ENCODE data around the gene KIF1B. TPM values are rescaled to one million over a fixed set of nuclear protein-coding genes. Genes with fewer than 3 reads are reported as not detected.
"Not testable (repeated sequence)": the region's sequence is repeated elsewhere in the genome, so short reads cannot be mapped to it uniquely, and the experiment has no call there.

Gene KIF1B
- total RNA-seq, 1 experiment from 2014 or later, result 22.7 TPM

GRCh38 chr1:10196976-10197375 lies 13.4 kb upstream of the KIF1B start:
- TF ChIP-seq CTCF (conservative IDR thresholded peaks at IDR 0.05) (no peak), EZH2 (IDR thresholded peaks at IDR 0.05; ENCODE audit: low read depth) (no peak)
- H3K4me1 ChIP-seq (replicated peaks; ENCODE audit: insufficient read depth), result peaks cover 3% of the 10 kb centered on the region; the same call in 1 of the 2 replicates
- BruUV-seq (replicated peaks), result no TSS peak
- POLR2A ChIA-PET (ENCODE audit: unreplicated experiment), result no interaction called here
- H3K27ac ChIP-seq, result no peak overlapping the region
- no peaks in the 10 kb centered on the region for H4K20me1 ChIP-seq (ENCODE audit: insufficient read depth)
- intact Hi-C loops (cut with micrococcal nuclease; ENCODE audit: unreplicated experiment), result no loop called here
- H3K4me2 ChIP-seq, result no peak overlapping the region
- H3K27me3 ChIP-seq (ENCODE audit: insufficient read depth, low read depth), result no peaks in the 10 kb centered on the region
- H3K9me2 ChIP-seq (ENCODE audit: insufficient read depth), result no peaks in the 10 kb centered on the region
- H2AFZ ChIP-seq, result no peak overlapping the region
- CTCF ChIA-PET, result no interaction called here
- no peak overlapping the region for H3K4me3 ChIP-seq
- no peaks in the 10 kb centered on the region for H3K79me2 ChIP-seq (ENCODE audit: low read depth)
- no peaks in the 10 kb centered on the region for H3K9me3 ChIP-seq (ENCODE audit: insufficient read depth, low read depth)
- H3F3A ChIP-seq (ENCODE audit: insufficient read depth, low read depth), result no peaks in the 10 kb centered on the region; the same call in 1 of the 2 replicates
- no peak for DNase-seq
- H3K36me3 ChIP-seq (ENCODE audit: low read depth), result no peaks in the 10 kb centered on the region

GRCh38 chr1:10200620-10201019 lies 9.8 kb upstream of the KIF1B start:
- ChIA-PET POLR2A (ENCODE audit: unreplicated experiment) (interaction anchor here (0.6 kb wide), 1 partner anchor 33 kb away, joined by 5 read pairs; no protein-coding TSS in a partner anchor), CTCF (interaction anchor here (0.6 kb wide), 1 partner anchor 11 kb away, joined by 4 read pairs; no protein-coding TSS in a partner anchor)
- no TSS peak for BruUV-seq (replicated peaks)
- H2AFZ ChIP-seq, result no peak overlapping the region
- H3K79me2 ChIP-seq (ENCODE audit: low read depth), result no peaks in the 10 kb centered on the region
- no peaks in the 10 kb centered on the region for H4K20me1 ChIP-seq (ENCODE audit: insufficient read depth)
- H3K27me3 ChIP-seq (ENCODE audit: insufficient read depth, low read depth), result no peaks in the 10 kb centered on the region
- no peaks in the 10 kb centered on the region for H3K36me3 ChIP-seq (ENCODE audit: low read depth)
- H3K9me3 ChIP-seq (ENCODE audit: insufficient read depth, low read depth), result no peaks in the 10 kb centered on the region
- no peak overlapping the region for H3K27ac ChIP-seq
- no peaks in the 10 kb centered on the region; the same call in 1 of the 2 replicates for H3F3A ChIP-seq (ENCODE audit: insufficient read depth, low read depth)
- H3K4me3 ChIP-seq, result no peak overlapping the region
- no peak overlapping the region for H3K4me2 ChIP-seq
- no peaks in the 10 kb centered on the region for H3K4me1 ChIP-seq (replicated peaks; ENCODE audit: insufficient read depth)
- no peak for DNase-seq
- intact Hi-C loops (cut with micrococcal nuclease; ENCODE audit: unreplicated experiment), result no loop called here
- no peak for TF ChIP-seq EZH2 (IDR thresholded peaks at IDR 0.05; ENCODE audit: low read depth)
- TF ChIP-seq CTCF (conservative IDR thresholded peaks at IDR 0.05), result no peak
- no peaks in the 10 kb centered on the region for H3K9me2 ChIP-seq (ENCODE audit: insufficient read depth)

GRCh38 chr1:10204003-10204642 lies 6.2 kb upstream of the KIF1B start:
- CTCF ChIA-PET, result no interaction called here
- no peak overlapping the region for H3K27ac ChIP-seq
- H3F3A ChIP-seq (ENCODE audit: insufficient read depth, low read depth), result no peaks in the 10 kb centered on the region
- H3K79me2 ChIP-seq (ENCODE audit: low read depth), result no peaks in the 10 kb centered on the region
- POLR2A ChIA-PET (ENCODE audit: unreplicated experiment), result no interaction called here
- H3K4me2 ChIP-seq, result no peak overlapping the region
- no peaks in the 10 kb centered on the region for H3K27me3 ChIP-seq (ENCODE audit: insufficient read depth, low read depth)
- H3K36me3 ChIP-seq (ENCODE audit: low read depth), result no peaks in the 10 kb centered on the region
- no peaks in the 10 kb centered on the region for H3K9me2 ChIP-seq (ENCODE audit: insufficient read depth)
- no peak for DNase-seq
- no peaks in the 10 kb centered on the region for H3K4me1 ChIP-seq (replicated peaks; ENCODE audit: insufficient read depth)
- H4K20me1 ChIP-seq (ENCODE audit: insufficient read depth), result no peaks in the 10 kb centered on the region
- TF ChIP-seq EZH2 (IDR thresholded peaks at IDR 0.05; ENCODE audit: low read depth), result no peak
- no peak for TF ChIP-seq CTCF (conservative IDR thresholded peaks at IDR 0.05)
- no peak overlapping the region for H3K4me3 ChIP-seq
- no TSS peak for BruUV-seq (replicated peaks)
- H3K9me3 ChIP-seq (ENCODE audit: insufficient read depth, low read depth), result no peaks in the 10 kb centered on the region
- intact Hi-C loops (cut with micrococcal nuclease; ENCODE audit: unreplicated experiment), result no loop called here
- H2AFZ ChIP-seq, result no peak overlapping the region

GRCh38 chr1:10205206-10205605 lies 5.2 kb upstream of the KIF1B start:
- H3K4me1 ChIP-seq (replicated peaks; ENCODE audit: insufficient read depth); H3K79me2 ChIP-seq (ENCODE audit: low read depth); H3F3A ChIP-seq (ENCODE audit: insufficient read depth, low read depth); H3K27ac ChIP-seq; H3K9me3 ChIP-seq (ENCODE audit: insufficient read depth, low read depth); H3K4me3 ChIP-seq; DNase-seq; H3K36me3 ChIP-seq (ENCODE audit: low read depth); H3K27me3 ChIP-seq (ENCODE audit: insufficient read depth, low read depth); H2AFZ ChIP-seq; H4K20me1 ChIP-seq (ENCODE audit: insufficient read depth); POLR2A ChIA-PET (ENCODE audit: unreplicated experiment); H3K9me2 ChIP-seq (ENCODE audit: insufficient read depth); H3K4me2 ChIP-seq; intact Hi-C loops (cut with micrococcal nuclease; ENCODE audit: unreplicated experiment); BruUV-seq (replicated peaks): not testable (repeated sequence)
- CTCF ChIA-PET, result interaction anchor here (0.6 to 0.7 kb wide), 2 partner anchors 45 to 600 kb away, joined by 4 to 10 read pairs; no protein-coding TSS in a partner anchor
